Ishikawa (cell line): Measurements from ENCODE around the gene CIROP.

Experiments used
- FOXM1 ChIP-seq: IDR thresholded peaks from 2 replicates; pipeline ENCODE4 v1.6.1; 2012; ENCODE audit warnings: low read depth, borderline replicate concordance
- NFIC ChIP-seq: IDR thresholded peaks from 2 replicates; pipeline ENCODE4 v1.6.1; 2012
- RAD21 ChIP-seq: IDR thresholded peaks from 2 replicates; pipeline ENCODE4 v1.6.1; 2012; ENCODE audit warnings: low read depth
- TAF1 ChIP-seq: IDR thresholded peaks from 2 replicates; pipeline ENCODE4 v1.6.1; 2012; ENCODE audit warnings: low read depth, mild to moderate bottlenecking
- TCF12 ChIP-seq: IDR thresholded peaks from 2 replicates; pipeline ENCODE4 v1.6.1; 2012; ENCODE audit warnings: low read depth
- USF1 ChIP-seq: IDR thresholded peaks from 2 replicates; pipeline ENCODE4 v1.6.1; 2012

GRCh38 chr14:23103581-23103980 is 1.2 kb downstream of the CIROP start:
- TF ChIP-seq TAF1 (no peak), NFIC (no peak), RAD21 (no peak), USF1 (no peak), FOXM1 (no peak), TCF12 (no peak)
